ENCODE data around the gene OR5M3.

DNA sequence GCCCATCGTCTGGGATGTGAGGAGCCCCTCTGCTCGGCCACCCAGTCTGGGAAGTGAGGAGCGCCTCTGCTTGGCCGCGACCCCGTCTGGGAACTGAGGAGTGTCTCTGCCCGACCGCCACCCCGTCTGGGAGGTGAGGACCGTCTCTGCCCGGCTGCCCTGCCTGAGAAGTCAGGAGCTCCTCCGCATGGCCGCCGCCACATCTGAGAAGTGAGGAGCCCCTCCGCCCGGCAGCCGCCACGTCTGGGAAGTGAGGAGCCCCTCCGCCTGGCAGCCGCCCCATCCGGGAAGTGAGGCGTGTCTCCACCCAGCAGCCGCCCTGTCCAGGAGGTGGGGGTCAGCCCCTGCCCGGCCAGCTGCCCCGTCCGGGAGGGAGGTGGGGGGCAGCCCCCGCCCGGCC lies 23.9 kb upstream of the OR5M3 start:
- TF ChIP-seq GATA3 (IDR thresholded peaks at IDR 0.05; ENCODE audit: low read depth, low read length) (no peak), GATA2 (IDR thresholded peaks at IDR 0.05; ENCODE audit: low read depth, low read length) (no peak)

All from SH-SY5Y (cell line).